Measurements from ENCODE around the gene IFNL2.
"Not testable (repeated sequence)": the region's sequence is repeated elsewhere in the genome, so short reads cannot be mapped to it uniquely, and the experiment has no call there.

Gene IFNL2

GRCh38 chr19:39269369-39269768 is 1.2 kb downstream of the IFNL2 start:
- H3K79me2 ChIP-seq (ENCODE audit: control insufficient read depth, insufficient read depth, low read length, unreplicated experiment); H3K36me3 ChIP-seq (ENCODE audit: insufficient read depth, low read length); H2AFZ ChIP-seq (ENCODE audit: low read length, unreplicated experiment); H3K4me3 ChIP-seq (ENCODE audit: low read depth, low read length); H3K27ac ChIP-seq (ENCODE audit: low read depth, low read length); H3K4me1 ChIP-seq (ENCODE audit: control insufficient read depth, insufficient read depth, low read length, unreplicated experiment): not testable (repeated sequence)
- peaks cover 24% of the 10 kb centered on the region for H3K27me3 ChIP-seq (ENCODE audit: insufficient read depth, low read length)

GRCh38 chr19:39270036-39270871 is 2.1 kb downstream of the IFNL2 start:
- Histone ChIP-seq H3K79me2 (ENCODE audit: control insufficient read depth, insufficient read depth, low read length, unreplicated experiment) (no peaks in the 10 kb centered on the region), H3K4me1 (ENCODE audit: control insufficient read depth, insufficient read depth, low read length, unreplicated experiment) (no peaks in the 10 kb centered on the region), H3K4me3 (ENCODE audit: low read depth, low read length) (no peak overlapping the region), H2AFZ (ENCODE audit: low read length, unreplicated experiment) (no peak overlapping the region), H3K27me3 (ENCODE audit: insufficient read depth, low read length) (peaks cover 15% of the 10 kb centered on the region; the same call in 1 of the 2 replicates), H3K27ac (ENCODE audit: low read depth, low read length) (no peak overlapping the region), H3K36me3 (ENCODE audit: insufficient read depth, low read length) (no peaks in the 10 kb centered on the region)

- not testable (repeated sequence) for H3K79me2 ChIP-seq (ENCODE audit: control insufficient read depth, insufficient read depth, low read length, unreplicated experiment); H3K36me3 ChIP-seq (ENCODE audit: insufficient read depth, low read length); H2AFZ ChIP-seq (ENCODE audit: low read length, unreplicated experiment); H3K4me3 ChIP-seq (ENCODE audit: low read depth, low read length); H3K4me1 ChIP-seq (ENCODE audit: control insufficient read depth, insufficient read depth, low read length, unreplicated experiment); H3K27ac ChIP-seq (ENCODE audit: low read depth, low read length)
- H3K27me3 ChIP-seq (ENCODE audit: insufficient read depth, low read length), result peaks cover 10% of the 10 kb centered on the region; the same call in 1 of the 2 replicates
Measured at GRCh38 chr19:39273859-39274258, 5.7 kb downstream of the IFNL2 start.

- H3K27ac ChIP-seq (ENCODE audit: low read depth, low read length), result no peak overlapping the region
- peaks cover 11% of the 10 kb centered on the region; the same call in 1 of the 2 replicates for H3K27me3 ChIP-seq (ENCODE audit: insufficient read depth, low read length)
- H2AFZ ChIP-seq (ENCODE audit: low read length, unreplicated experiment), result no peak overlapping the region
- H3K79me2 ChIP-seq (ENCODE audit: control insufficient read depth, insufficient read depth, low read length, unreplicated experiment), result no peaks in the 10 kb centered on the region
- no peak overlapping the region for H3K4me3 ChIP-seq (ENCODE audit: low read depth, low read length)
- no peaks in the 10 kb centered on the region for H3K36me3 ChIP-seq (ENCODE audit: insufficient read depth, low read length)
- no peaks in the 10 kb centered on the region for H3K4me1 ChIP-seq (ENCODE audit: control insufficient read depth, insufficient read depth, low read length, unreplicated experiment)
Measured at GRCh38 chr19:39275578-39275977, 7.4 kb downstream of the IFNL2 start.

DNA sequence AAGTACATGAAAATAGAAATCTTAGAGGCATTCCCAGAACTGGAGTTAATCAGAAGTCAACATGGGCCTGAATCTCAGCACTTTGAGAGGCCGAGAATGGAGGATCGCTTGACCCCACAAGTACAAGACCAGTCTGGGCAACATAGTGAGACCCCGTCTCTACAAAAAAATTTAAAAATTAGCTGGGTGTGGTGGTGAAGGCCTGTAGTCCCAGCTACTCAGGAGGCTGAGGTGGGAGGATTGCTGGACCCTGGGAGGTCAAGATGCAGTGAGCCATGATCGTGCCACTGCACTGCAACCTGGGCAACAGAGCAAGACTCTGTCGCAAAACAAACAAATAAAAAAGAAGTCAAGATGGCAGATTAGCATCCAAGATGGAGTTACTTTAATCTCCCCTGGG is 8.5 kb downstream of the IFNL2 start:
- Histone ChIP-seq H3K4me1 (ENCODE audit: control insufficient read depth, insufficient read depth, low read length, unreplicated experiment) (no peaks in the 10 kb centered on the region), H3K27me3 (ENCODE audit: insufficient read depth, low read length) (peaks cover 3% of the 10 kb centered on the region; the same call in 1 of the 2 replicates), H2AFZ (ENCODE audit: low read length, unreplicated experiment) (no peak overlapping the region), H3K4me3 (ENCODE audit: low read depth, low read length) (no peak overlapping the region), H3K27ac (ENCODE audit: low read depth, low read length) (no peak overlapping the region), H3K79me2 (ENCODE audit: control insufficient read depth, insufficient read depth, low read length, unreplicated experiment) (no peaks in the 10 kb centered on the region), H3K36me3 (ENCODE audit: insufficient read depth, low read length) (no peaks in the 10 kb centered on the region)

DNA sequence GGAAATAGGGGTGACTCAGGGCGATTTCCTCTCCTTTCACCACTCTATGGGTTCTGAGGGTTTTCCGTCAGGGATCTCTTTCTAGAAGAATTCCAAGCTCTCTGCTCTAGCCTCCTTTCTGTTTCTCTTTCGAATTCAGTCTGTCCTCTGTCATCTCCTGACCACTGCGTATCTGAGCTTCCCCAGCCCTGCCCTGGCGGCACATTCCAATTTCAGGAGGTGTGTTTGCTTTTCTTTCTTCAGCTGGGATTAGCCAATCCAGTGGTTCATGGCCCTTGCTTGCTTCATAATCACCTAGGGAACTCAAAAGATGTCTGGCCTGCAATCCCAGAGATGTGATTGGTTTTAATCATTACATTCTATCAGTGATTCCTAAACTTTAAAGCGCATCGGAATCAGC is 9.4 kb downstream of the IFNL2 start:
- H3K27ac ChIP-seq (ENCODE audit: low read depth, low read length), result no peak overlapping the region
- no peaks in the 10 kb centered on the region for H3K36me3 ChIP-seq (ENCODE audit: insufficient read depth, low read length)
- H3K4me3 ChIP-seq (ENCODE audit: low read depth, low read length), result no peak overlapping the region
- peaks cover 10% of the 10 kb centered on the region; the same call in 1 of the 2 replicates for H3K27me3 ChIP-seq (ENCODE audit: insufficient read depth, low read length)
- H3K79me2 ChIP-seq (ENCODE audit: control insufficient read depth, insufficient read depth, low read length, unreplicated experiment), result no peaks in the 10 kb centered on the region
- H3K4me1 ChIP-seq (ENCODE audit: control insufficient read depth, insufficient read depth, low read length, unreplicated experiment), result no peaks in the 10 kb centered on the region
- H2AFZ ChIP-seq (ENCODE audit: low read length, unreplicated experiment), result peak overlapping the region; percentile 10

GRCh38 chr19:39282021-39282420 is 13.8 kb downstream of the IFNL2 start:
- Histone ChIP-seq H3K27me3 (ENCODE audit: insufficient read depth, low read length) (peaks cover 24% of the 10 kb centered on the region), H3K4me3 (ENCODE audit: low read depth, low read length) (no peak overlapping the region), H3K4me1 (ENCODE audit: control insufficient read depth, insufficient read depth, low read length, unreplicated experiment) (no peaks in the 10 kb centered on the region), H3K79me2 (ENCODE audit: control insufficient read depth, insufficient read depth, low read length, unreplicated experiment) (no peaks in the 10 kb centered on the region), H3K36me3 (ENCODE audit: insufficient read depth, low read length) (no peaks in the 10 kb centered on the region), H3K27ac (ENCODE audit: low read depth, low read length) (no peak overlapping the region), H2AFZ (ENCODE audit: low read length, unreplicated experiment) (no peak overlapping the region)

DNA sequence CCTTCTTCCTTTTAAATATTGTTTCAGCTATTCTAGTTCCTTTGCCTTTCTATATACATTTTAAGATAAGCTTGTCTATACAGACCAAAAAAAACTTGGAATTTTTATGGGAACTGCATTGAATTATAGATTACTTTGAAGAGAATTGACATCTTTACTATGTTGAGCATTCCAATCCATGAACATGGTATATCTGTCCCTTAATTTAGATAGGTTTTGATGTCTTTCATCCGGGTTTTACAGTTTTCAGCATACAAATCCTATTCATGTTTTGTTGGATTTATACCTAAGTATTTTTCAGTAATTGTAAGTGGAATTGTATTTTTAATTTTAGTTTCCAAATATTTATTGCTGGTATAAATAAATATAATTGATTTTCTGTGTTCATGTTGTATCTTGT is 15.8 kb downstream of the IFNL2 start:
- Histone ChIP-seq H3K27ac (ENCODE audit: low read depth, low read length) (no peak overlapping the region), H3K4me3 (ENCODE audit: low read depth, low read length) (no peak overlapping the region), H2AFZ (ENCODE audit: low read length, unreplicated experiment) (no peak overlapping the region), H3K79me2 (ENCODE audit: control insufficient read depth, insufficient read depth, low read length, unreplicated experiment) (no peaks in the 10 kb centered on the region), H3K36me3 (ENCODE audit: insufficient read depth, low read length) (no peaks in the 10 kb centered on the region), H3K4me1 (ENCODE audit: control insufficient read depth, insufficient read depth, low read length, unreplicated experiment) (no peaks in the 10 kb centered on the region), H3K27me3 (ENCODE audit: insufficient read depth, low read length) (peaks cover 24% of the 10 kb centered on the region)

DNA sequence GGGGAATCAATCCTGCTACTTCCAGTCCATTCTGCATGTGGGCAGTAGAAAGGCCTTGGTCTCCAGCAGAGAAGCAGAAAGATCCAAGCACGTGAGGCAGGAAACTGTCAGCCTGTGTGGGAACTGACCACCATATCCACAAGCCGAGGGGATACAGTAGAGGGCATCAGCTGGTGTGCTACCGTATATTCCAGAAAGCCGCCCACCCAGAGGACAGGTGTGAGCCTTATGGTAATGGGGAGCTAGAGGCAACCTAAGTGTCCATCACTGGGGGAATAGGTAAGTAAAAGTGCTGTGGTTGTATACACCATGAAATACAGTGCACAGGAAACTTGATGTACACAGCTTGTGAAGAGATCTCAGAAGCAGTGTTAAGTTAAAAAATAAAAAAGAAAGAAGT is 25.2 kb downstream of the IFNL2 start:
- Histone ChIP-seq H3K36me3 (ENCODE audit: insufficient read depth, low read length) (no peaks in the 10 kb centered on the region), H2AFZ (ENCODE audit: low read length, unreplicated experiment) (no peak overlapping the region), H3K27ac (ENCODE audit: low read depth, low read length) (no peak overlapping the region), H3K27me3 (ENCODE audit: insufficient read depth, low read length) (peaks cover 13% of the 10 kb centered on the region; the same call in 1 of the 2 replicates), H3K79me2 (ENCODE audit: control insufficient read depth, insufficient read depth, low read length, unreplicated experiment) (no peaks in the 10 kb centered on the region), H3K4me3 (ENCODE audit: low read depth, low read length) (no peak overlapping the region), H3K4me1 (ENCODE audit: control insufficient read depth, insufficient read depth, low read length, unreplicated experiment) (no peaks in the 10 kb centered on the region)

DNA sequence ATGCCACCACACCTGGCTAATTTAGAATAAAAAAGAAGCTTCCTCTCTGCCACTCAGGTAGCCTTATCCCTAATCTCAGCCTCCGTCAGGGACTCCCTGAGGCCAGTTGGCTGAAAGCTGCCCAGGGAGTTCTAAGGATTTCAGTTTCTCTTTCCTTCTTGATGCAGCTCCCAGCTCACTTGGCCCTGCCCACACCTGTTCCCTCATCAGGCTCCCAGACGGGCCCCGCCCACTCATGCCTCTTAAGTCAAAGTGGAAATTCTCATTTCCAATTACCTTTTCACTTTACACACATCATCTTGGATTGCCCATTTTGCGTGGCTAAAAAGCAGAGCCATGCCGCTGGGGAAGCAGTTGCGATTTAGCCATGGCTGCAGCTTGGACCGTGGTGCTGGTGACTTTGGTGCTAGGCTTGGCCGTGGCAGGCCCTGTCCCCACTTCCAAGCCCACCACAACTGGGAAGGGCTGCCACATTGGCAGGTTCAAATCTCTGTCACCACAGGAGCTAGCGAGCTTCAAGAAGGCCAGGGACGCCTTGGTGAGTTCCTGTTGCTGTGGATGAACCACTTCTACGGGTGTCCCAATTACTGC is 28.0 kb downstream of the IFNL2 start, which contains the start of gene IFNL1:
IFNL1 (plus strand) TSS at position 353 of the 591 bp plus-strand sequence; CDS start at position 368, 15 bp downstream.
- Histone ChIP-seq H3K4me3 (ENCODE audit: low read depth, low read length) (no peak within 1 kb of the TSS), H3K4me1 (ENCODE audit: control insufficient read depth, insufficient read depth, low read length, unreplicated experiment) (no peaks in the 10 kb centered on the region), H3K27me3 (ENCODE audit: insufficient read depth, low read length) (no peaks in the 10 kb centered on the region), H3K79me2 (ENCODE audit: control insufficient read depth, insufficient read depth, low read length, unreplicated experiment) (no peaks in the 10 kb centered on the region), H3K36me3 (ENCODE audit: insufficient read depth, low read length) (no peaks in the 10 kb centered on the region), H3K27ac (ENCODE audit: low read depth, low read length) (no peak within 1 kb of the TSS), H2AFZ (ENCODE audit: low read length, unreplicated experiment) (no peak within 1 kb of the TSS)

GRCh38 chr19:39296906-39297305 is 28.7 kb downstream of the IFNL2 start:
- Histone ChIP-seq H3K79me2 (ENCODE audit: control insufficient read depth, insufficient read depth, low read length, unreplicated experiment) (no peaks in the 10 kb centered on the region), H3K27ac (ENCODE audit: low read depth, low read length) (no peak overlapping the region), H3K27me3 (ENCODE audit: insufficient read depth, low read length) (0 out of 2 replicates have a peak, but pooled peaks cover under 1% of the 10 kb centered on the region), H3K4me3 (ENCODE audit: low read depth, low read length) (no peak overlapping the region), H2AFZ (ENCODE audit: low read length, unreplicated experiment) (no peak overlapping the region), H3K4me1 (ENCODE audit: control insufficient read depth, insufficient read depth, low read length, unreplicated experiment) (no peaks in the 10 kb centered on the region), H3K36me3 (ENCODE audit: insufficient read depth, low read length) (no peaks in the 10 kb centered on the region)

All from ACC112 (cell line).